NCI-H1930 (cell line): ENCODE data around the gene IL1A.

Experiments used
- DNase-seq, 2 experiments: peaks; one replicate each; lab custom pipeline; 2025; lab: John Stamatoyannopoulos, UW

Gene IL1A

DNA sequence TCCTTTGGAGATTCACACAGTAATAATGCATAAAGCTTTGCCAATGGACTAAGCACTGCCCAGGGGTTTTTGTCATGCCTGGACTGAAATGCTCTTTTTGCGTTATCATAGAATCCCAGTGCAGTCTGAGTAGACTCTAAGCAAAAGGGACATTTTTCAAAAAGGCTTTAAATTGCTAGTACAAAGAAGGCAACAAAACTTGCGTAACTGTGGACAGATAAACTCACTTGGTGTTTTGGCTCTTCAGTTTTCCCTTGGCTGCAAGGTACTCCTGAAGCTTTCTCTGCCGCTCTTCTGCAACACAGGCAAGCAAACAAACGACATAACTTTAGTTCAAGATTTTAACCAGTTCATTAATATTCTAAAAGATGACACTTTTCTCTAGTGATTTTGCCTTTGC is 22.0 kb downstream of the IL1A start:
- no peak for DNase-seq

- no peak for DNase-seq
Observed at GRCh38 chr2:112760149-112760548, 24.1 kb downstream of the IL1A start.

DNA sequence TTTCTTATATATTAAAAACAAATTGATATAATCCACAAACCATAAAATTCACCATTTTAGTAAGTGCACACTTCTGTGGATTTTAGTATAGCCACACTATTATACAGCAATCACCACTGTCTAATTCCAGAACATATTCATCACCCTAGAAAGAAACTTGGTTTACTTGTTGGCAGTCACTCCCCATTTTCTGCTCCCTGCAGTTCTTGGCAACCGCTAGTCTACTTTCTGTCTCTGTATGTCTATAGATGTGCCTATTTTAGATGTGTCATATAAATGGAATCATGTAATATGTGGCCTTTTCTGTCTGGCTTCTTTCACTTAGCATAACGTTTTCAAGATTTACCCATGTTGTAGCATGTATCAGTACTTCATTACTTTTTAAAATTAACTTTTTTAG is 25.6 kb downstream of the IL1A start:
- DNase-seq: no peak

GRCh38 chr2:112757265-112757664 is 27.0 kb downstream of the IL1A start:
- DNase-seq: no peak

- no peak for DNase-seq
Observed at GRCh38 chr2:112756207-112756606, 28.1 kb downstream of the IL1A start.

GRCh38 chr2:112755444-112755843 is 28.8 kb downstream of the IL1A start:
- no peak for DNase-seq

DNA sequence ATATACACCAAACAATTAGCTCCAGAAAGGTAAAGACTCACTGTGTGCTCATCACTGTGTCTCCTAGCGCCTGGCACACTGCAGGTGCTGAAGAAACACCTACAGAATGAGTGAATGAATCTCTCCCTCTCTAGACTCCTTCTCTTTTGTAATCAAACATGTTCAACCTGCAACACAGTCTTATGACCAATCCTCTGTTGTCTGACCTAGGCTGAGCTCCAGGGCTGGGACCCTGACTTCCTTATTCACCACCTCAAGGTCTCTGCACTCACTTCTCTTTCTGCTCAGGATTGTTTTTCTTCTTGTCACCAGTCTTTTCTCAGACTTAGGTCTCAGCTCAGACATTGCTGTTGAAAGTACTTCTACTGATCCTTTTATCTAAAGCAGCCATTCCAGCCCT is 29.7 kb downstream of the IL1A start:
- no peak for DNase-seq

GRCh38 chr2:112752667-112753066 is 31.6 kb downstream of the IL1A start:
- DNase-seq: no peak

GRCh38 chr2:112751451-112752197 is 32.7 kb downstream of the IL1A start:
- no peak for DNase-seq

- DNase-seq: no peak
Observed at GRCh38 chr2:112750560-112750843, 33.8 kb downstream of the IL1A start.

GRCh38 chr2:112749755-112750559 is 34.3 kb downstream of the IL1A start:
- peak; percentile 24 to 34 for DNase-seq

- DNase-seq: no peak
Observed at GRCh38 chr2:112740527-112740926, 43.8 kb downstream of the IL1A start.

DNA sequence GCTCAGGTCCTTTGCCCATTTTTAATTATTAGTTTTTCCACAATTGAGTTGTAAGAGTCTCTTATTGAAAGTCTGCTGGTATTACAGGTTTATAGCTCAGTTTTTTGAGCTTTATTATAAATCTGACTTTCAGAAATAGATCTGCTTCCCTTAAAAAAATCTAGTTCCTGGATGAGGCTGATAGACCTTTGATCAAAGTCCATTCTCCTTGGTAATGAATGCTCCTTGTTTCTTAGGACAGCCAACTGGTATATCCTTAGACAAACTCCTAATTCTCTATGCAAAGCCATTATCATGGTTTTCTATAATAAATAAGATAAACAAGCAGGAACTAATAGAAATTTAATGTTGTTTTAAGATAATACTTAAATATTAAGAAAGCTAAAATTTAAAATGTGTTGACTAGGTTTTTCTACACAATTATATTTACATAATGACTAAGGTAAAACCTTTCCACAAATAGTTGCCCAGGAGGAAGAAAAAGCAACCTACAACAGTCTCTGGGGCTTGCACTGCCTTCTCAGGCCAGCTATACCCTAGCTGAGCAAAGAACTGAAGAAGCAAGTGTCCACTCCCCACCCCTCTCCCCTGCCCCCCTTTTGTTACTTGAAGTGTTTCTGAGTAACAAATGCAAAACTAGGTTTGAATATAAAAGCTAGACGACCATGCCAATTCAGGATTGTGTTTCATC is 46.6 kb downstream of the IL1A start:
- no peak for DNase-seq

GRCh38 chr2:112733871-112734270 is 50.4 kb downstream of the IL1A start:
- no peak for DNase-seq

- DNase-seq: no peak
Observed at GRCh38 chr2:112733456-112733855, 50.8 kb downstream of the IL1A start.

GRCh38 chr2:112731479-112731878 is 52.8 kb downstream of the IL1A start:
- DNase-seq: no peak

GRCh38 chr2:112730791-112731190 is 53.5 kb downstream of the IL1A start:
- DNase-seq: no peak

DNA sequence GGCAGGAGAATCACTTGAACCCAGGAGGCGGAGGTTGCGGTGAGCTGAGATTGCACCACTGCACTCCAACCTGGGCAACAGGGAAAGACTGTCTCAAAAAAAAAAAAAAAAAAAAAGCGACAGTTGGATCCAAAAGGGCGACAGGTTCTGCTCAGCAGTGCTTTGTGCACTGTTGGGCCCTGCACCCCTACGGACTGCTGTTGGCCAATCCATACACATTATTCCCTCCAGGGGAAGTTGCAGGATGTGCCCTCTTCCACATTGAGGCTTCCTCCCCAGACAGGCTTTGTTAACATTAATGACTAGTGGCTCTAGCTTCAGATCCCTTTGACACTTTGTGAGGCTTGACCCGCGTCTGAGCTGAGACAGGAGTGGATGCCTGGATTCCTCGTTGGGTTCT is 54.1 kb downstream of the IL1A start:
- DNase-seq: no peak

DNA sequence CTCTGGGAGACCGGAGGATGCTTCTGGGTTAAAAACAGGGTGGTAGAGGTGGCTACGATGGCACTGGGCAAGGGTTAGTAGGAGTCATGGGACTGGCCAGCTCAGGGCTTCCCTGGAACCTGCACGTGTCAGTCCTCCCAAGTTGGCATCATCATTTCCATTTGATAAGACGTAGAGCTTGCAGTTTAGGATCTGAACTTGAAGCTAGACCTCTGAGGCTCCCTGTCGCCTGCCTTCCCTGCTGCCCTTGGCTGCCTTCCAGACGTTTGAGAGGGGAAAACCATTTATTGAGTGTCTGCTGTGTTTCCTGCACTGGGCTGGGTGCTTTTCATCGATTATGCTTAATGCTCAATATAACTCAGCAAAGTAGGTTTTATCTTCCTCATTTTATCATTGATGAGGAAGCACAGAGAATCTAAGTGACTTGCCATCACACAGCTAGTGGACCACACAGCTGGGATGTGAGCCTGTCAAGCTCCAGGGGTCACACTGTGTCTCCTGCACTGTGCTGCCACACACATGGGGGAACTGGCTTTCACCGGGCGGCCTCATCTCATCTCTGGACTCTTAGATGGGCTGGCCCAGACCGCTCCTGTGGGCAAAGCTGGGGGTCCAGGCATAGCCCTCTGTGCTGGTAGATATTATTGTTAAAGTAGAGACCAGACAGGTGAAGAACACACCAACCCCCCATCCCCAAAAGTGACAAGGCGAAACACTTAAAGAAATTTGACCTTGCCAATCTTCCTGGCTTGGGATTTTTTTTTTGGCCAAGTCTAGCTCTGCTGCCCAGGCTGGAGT is 55.7 kb downstream of the IL1A start:
- DNase-seq: no peak

GRCh38 chr2:112728029-112728362 is 56.3 kb downstream of the IL1A start:
- DNase-seq: no peak

DNA sequence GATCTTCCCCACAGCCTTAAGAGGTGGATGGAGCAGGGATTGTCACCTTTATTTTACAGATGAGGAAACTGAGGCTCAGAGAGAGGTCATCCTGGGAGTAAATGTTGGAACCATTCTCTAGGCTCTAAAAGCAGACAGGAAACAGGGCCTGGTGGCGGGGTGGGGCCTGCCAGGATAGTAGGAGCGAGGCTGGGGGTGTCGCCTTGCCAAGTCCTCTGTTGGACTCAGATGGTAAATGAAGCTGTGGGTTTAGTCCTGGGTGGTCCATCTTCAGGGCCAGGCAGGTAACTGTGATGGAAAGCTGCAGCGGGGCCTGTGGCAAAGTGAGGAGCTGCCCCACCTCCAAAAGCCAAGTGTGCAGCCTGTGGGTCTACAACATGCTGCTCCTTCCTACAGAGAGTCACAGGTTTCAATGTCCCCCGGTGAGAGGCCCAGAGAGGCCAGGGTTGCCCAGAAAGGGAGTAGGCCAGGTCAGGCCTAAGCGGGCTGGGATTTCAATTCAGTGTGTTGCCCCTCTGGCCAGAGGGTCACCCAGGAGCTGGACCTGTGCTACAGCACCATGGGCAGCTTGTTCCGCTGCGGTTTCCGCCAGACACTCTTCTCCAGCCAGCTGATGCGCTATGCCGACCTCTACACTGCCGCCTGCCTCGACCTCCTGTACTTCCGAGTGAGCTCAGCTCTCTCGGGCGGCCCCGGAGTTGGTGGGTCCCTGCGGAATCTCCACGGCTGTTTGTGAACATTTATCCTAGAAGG is 56.8 kb downstream of the IL1A start:
- no peak for DNase-seq
